DMS53 (cell line): ENCODE measurements around the gene BRINP2.

Experiments used
- DNase-seq: peaks from one replicate; lab custom pipeline; 2025; lab: John Stamatoyannopoulos, UW

The BRINP2 gene

GRCh38 chr1:177164380-177165068 lies 6.2 kb upstream of the BRINP2 start, which contains the start of gene ASTN1:
Gene ASTN1 (minus strand): TSS chr1:177164712. CDS start chr1:177164676, 36 bp downstream.
- peak; percentile 64 for DNase-seq

DNA sequence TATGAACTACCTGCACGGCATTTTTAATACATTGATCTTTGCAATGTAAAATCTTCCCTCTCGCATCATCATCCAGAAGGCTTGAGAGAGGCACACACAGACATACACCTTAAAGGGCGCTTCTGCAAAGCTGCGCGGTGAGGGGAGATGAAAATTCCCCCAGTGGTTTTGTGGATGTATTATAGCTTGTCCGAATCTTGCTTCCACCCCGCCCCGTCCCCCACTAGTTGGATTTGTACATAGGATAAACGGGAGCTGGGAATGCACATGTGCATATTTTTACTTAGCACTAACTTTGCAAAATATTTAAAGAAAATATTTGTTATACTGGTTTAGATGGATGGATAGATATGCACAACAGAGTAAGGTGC lies 5.7 kb upstream of the BRINP2 start:
- no peak for DNase-seq

DNA sequence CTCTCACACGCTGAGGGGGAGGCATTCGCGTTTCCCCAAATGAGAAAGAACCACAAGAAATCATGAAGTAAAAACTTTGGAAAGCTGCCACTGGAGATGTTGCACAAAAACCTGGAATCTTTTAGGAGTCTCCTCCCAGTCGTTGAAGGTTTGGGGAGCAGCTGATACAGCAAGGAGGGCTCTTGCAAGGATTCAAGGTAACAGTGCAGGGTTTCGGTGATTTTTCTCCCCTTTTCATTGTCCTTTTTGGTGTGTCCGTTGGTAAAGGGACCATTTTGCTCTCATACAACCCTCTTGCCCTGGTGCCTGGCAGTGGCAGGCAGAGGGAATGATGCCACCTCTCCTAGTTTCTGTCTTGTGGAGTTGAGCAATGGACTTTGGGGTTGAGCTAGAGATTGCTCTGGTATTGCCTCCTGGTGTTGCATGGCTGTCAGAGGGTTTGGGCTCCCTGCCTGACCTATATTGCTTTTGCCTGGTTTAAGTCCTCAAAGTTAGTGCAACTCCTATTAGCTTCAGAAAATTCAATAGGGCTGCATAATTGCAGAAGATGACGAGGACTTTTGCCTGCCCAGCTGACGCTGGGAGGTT lies 872 bp downstream of the BRINP2 start:
- DNase-seq = peak; percentile 11

DNA sequence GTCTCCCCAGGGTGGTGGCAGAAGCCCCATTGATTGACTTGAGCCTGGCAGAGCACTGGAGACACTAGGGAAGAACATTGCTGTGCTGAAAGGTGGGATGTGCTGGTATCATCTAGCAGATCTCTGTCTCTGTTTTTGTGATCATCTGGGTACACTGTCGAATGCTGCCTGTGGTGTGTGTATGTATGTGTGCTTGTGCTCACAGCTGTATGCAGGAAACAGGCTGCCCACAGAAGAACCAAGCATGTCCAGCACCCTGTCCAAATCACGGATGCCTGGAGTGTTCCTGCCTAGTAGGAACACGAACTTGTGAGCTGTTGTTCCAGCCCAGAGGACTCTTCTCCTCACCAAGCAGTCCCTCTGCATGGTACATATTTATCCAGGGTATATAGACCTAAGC lies 1.5 kb downstream of the BRINP2 start:
- DNase-seq = no peak

DNA sequence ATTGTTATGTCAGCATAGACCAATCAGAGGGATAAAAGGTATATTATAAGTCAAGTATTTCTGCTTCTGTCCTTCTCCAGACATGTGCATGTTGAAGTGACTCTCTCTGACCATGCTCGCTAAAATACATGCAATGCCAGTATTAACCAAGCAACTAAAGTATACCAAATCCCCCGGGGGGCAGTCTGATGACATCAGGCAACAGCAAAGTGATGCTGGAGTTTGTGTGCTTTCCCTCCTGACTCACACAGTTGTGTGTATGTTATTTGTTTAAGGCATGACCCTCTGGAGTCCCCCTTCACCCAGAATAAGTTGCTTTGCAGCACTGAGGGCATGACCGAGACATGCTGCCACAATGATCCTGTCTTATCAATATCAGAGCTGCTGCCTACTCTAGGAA lies 2.1 kb downstream of the BRINP2 start:
- no peak for DNase-seq

DNA sequence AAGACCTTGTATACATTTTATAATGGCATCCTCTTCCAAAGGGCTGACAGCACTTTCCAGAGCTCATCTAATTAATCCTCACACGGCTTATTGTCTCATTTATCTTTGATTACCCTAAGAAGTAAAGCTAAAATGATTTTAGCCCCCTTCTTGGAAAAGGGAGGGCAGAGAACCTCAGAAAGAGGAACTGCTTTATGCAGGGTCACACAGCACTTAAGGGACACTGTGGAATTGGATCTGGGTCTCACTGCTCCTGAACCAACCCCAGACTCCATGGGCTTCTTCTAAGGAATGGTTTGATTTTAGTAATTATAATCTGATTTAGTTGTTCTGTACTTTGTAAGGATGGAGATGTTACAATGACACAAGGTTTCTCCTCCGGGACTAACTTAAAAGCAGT lies 3.2 kb downstream of the BRINP2 start:
- DNase-seq = no peak

- DNase-seq = no peak
These were observed 4.3 kb downstream of the BRINP2 start for GRCh38 chr1:177174921-177175634.

DNA sequence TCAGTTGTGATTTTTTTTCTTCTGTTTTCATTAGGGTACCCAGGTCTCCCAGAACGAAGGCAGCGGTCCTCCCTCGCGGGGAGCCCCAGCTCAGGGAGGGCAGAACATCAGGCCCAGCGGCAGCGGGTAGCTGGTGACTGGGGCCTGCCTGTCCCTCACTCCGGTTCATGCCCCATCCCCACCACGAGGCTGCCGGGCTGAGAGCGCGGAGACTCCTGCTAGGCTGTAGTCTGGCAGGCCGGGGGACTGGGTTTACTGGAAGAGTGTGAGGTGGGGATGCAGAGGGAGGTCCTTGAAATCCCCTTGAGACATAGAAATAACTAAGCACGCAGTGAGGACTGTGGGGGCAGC lies 10.5 kb downstream of the BRINP2 start:
- DNase-seq = no peak

- DNase-seq = peak; percentile 84
These were observed 11.0 kb downstream of the BRINP2 start for GRCh38 chr1:177181631-177182291.

- no peak for DNase-seq
These were observed 13.1 kb downstream of the BRINP2 start for GRCh38 chr1:177183836-177184235.

DNA sequence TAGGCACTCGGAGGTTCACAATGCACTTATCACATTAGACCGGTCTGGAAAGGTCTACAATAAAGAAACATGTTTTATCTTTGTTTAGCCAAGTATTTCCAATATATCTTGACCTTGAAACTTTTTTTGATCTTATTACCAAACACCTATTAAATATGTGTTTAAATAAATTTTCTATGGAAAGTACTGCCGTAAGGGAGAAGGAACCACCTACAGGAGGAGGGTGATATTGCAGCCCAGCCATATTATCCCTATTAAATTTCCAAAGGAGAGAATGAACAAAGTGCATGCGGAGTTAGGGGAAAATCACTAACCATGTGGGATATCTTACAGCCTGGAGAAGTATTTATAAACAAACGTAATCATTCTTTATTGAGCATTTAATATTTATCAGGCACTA lies 14.5 kb downstream of the BRINP2 start:
- DNase-seq = peak; percentile 50

GRCh38 chr1:177186639-177187038 lies 15.9 kb downstream of the BRINP2 start:
- DNase-seq = no peak

- DNase-seq = peak; percentile 9
These were observed 19.7 kb downstream of the BRINP2 start for GRCh38 chr1:177190308-177190970.

DNA sequence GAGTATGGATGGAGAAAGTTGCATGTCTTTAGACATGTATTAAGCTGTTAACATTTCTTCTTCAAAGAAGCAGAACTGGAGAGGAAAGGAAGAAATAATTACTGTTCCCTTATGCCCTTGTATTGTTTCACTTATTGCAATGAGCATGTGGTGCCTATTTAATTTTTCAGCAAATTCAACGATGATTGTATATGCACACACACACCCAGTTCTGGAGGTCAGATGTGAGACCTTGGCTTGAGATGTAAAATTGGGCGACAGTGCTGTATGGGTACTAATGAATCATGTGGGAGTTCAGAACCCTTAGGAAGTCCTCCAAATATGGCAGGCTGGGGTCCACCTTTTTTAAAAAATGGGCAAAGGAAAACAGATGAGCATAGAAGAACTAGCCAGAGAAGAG lies 27.5 kb downstream of the BRINP2 start:
- DNase-seq = no peak

DNA sequence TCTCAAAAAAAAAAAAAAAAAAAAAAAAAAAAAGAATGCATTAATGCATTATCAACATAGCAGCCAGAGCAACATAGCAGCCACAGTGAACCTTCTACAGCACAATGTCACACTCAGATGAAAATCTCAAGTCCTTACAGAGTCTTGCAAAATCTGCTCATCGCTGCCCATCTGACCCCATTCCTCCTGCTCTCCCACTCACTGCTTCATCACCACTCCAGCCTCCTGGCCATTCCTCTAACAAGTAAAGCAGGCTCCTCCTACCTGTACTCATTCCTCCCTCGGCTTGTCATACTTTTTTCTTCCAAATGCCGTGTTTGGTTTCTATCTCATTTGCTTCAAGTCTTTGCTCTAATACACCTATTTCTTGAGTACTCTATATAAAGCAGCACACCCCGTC lies 29.5 kb downstream of the BRINP2 start:
- no peak for DNase-seq

DNA sequence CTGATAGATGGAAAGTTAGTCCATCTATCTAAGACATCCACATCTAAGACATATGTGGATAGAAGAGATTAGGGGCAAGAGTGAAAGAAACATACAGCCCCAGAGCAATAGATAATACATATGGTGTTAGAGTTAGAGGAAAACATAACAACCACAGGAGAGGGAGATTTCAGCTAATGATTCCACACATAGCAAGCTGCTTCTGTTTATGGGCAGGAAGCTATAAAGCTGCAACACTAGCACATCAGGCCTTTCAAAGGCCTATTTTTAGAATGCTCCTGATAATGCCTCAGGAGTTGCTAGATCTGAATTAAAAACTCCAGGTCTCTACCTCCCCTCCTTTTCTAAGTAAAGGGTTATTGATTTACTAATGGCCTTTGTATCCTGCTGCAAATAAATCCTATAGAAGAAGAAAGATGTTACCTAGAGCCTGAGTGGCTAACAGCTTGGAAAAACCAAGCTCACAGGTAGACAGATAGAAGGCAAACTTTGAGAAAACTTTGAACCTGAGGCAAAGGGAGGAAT lies 36.1 kb downstream of the BRINP2 start:
- DNase-seq = no peak

- DNase-seq = peak; percentile 56
These were observed 38.2 kb downstream of the BRINP2 start for GRCh38 chr1:177208920-177209319.

GRCh38 chr1:177209357-177209756 lies 38.6 kb downstream of the BRINP2 start:
- DNase-seq = peak; percentile 96

DNA sequence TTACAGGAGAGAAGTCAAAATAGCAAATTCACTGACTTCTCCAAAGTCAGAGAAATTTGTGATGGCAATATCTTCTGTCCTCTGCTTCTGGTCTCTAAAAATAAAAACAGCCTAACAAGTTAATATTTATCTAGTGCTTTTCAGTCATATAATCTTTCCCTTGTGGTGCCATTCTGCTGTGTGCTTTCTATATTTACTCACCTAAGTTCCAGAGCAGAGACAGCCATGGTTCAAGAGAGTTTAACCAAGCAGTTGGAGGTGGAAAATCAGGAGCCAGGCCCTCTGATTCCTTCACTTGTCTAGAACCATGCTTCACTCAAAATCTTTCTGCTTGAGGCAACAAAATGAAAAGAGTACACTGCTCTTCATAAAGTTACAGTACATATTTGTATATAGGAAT lies 39.3 kb downstream of the BRINP2 start:
- peak; percentile 69 for DNase-seq

- peak; percentile 39 for DNase-seq
These were observed 40.5 kb downstream of the BRINP2 start for GRCh38 chr1:177211231-177211630.

DNA sequence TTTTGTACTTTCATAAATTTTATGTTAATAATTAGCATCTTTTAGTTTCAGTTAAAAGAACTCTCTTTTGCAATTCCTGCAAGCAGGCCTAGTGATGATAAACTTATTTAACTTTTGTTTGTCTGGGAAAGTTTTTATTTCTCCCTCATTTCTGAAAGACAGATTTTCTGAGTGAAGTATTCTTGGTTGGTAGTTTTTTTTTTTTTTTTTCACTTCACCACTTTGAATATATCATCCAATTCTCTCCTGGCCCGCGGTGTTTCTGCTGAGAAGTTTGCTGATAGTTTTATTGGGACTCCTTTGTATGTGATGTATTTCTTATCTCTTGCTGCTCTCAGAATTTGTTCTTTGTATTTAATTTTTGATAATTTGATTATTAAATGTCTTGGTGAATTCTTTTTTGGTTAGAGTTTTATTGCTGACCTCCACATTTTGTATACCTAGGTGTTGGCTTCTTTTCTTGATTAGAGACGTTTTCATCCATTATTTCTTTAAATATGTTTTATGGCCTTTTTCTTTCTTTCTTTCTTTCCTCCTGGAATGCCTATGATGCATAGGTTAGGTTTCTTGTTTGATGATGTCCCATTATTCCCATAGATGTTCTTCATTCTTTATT lies 45.9 kb downstream of the BRINP2 start:
- no peak for DNase-seq
